MM.1S (cell line): ENCODE measurements around the gene NAPA.

ENCODE experiments used
- DNase-seq: peaks from one replicate; pipeline ENCODE4 v3.0.0-alpha.2; 2015
- H2AFZ ChIP-seq: fragments of 300-600 bp; sonication (generic); 2 replicates; pipeline ENCODE4 v1.6.0; 2016; ENCODE audit warnings: antibody characterized with exemption, low read length
- H3F3A ChIP-seq: fragments of 300-600 bp; sonication (generic); 2 replicates; pipeline ENCODE4 v1.6.1; 2016; ENCODE audit warnings: mild to moderate bottlenecking, antibody characterized with exemption, low read length, moderate library complexity, mixed read lengths; ENCODE audit not compliant: insufficient read depth
- H3K27ac ChIP-seq: fragments of 300-600 bp; sonication (generic); 2 replicates; pipeline ENCODE4 v1.5.1; 2016; ENCODE audit warnings: mild to moderate bottlenecking, low read length
- H3K27me3 ChIP-seq: fragments of 300-600 bp; sonication (generic); replicated peaks from 2 replicates; pipeline ENCODE4 v1.6.0; 2016; ENCODE audit warnings: low read length; ENCODE audit not compliant: insufficient read depth
- H3K36me3 ChIP-seq: fragments of 300-600 bp; sonication (generic); replicated peaks from 2 replicates; pipeline ENCODE4 v1.6.1; 2016; ENCODE audit warnings: mild to moderate bottlenecking, low read length, mixed read lengths; ENCODE audit not compliant: insufficient read depth
- H3K4me1 ChIP-seq: fragments of 300-600 bp; sonication (generic); 2 replicates; pipeline ENCODE4 v1.6.1; 2016; ENCODE audit warnings: low read length, mixed read lengths
- H3K4me2 ChIP-seq: fragments of 300-600 bp; sonication (generic); 2 replicates; pipeline ENCODE4 v1.6.0; 2016; ENCODE audit warnings: low read depth, low read length
- H3K4me3 ChIP-seq: fragments of 300-600 bp; sonication (generic); 2 replicates; pipeline ENCODE4 v1.5.1; 2016; ENCODE audit warnings: low read length, mixed read lengths
- H3K79me2 ChIP-seq: fragments of 300-600 bp; sonication (generic); 2 replicates; pipeline ENCODE4 v1.6.1; 2016; ENCODE audit warnings: mixed run types, low read length, mixed read lengths
- H3K9ac ChIP-seq: fragments of 300-600 bp; sonication (generic); 2 replicates; pipeline ENCODE4 v1.6.1; 2016; ENCODE audit warnings: low read length, mixed read lengths
- H3K9me2 ChIP-seq: fragments of 300-600 bp; sonication (generic); replicated peaks from 2 replicates; pipeline ENCODE4 v1.6.1; 2016; ENCODE audit warnings: mild to moderate bottlenecking, low read length, mixed read lengths; ENCODE audit not compliant: insufficient read depth
- H3K9me3 ChIP-seq: fragments of 300-600 bp; sonication (generic); replicated peaks from 2 replicates; pipeline ENCODE4 v1.6.1; 2016; ENCODE audit warnings: mild to moderate bottlenecking, low read length, mixed read lengths; ENCODE audit not compliant: insufficient read depth
- H4K20me1 ChIP-seq: fragments of 300-600 bp; sonication (generic); 2 replicates; pipeline ENCODE4 v1.6.1; 2016; ENCODE audit warnings: mild to moderate bottlenecking, low read length, moderate library complexity, mixed read lengths; ENCODE audit not compliant: insufficient read depth
- CTCF ChIP-seq: fragments of 300-600 bp; sonication (generic); IDR thresholded peaks from 2 replicates; pipeline ENCODE4 v1.5.1; 2016; ENCODE audit warnings: antibody characterized with exemption, low read length, mixed read lengths
- EZH2 ChIP-seq: fragments of 300-600 bp; sonication (generic); optimal IDR thresholded peaks from 2 replicates; pipeline ENCODE3; 2017; ENCODE audit warnings: low read depth, mild to moderate bottlenecking, antibody characterized with exemption, low read length, mixed read lengths
- EZH2phosphoT487 ChIP-seq: fragments of 300-600 bp; sonication (generic); IDR thresholded peaks from 2 replicates; pipeline ENCODE4 v1.6.1; 2018; ENCODE audit warnings: antibody characterized with exemption, low read length

NAPA gene

GRCh38 chr19:47499371-47499770 is 15.5 kb downstream of the NAPA start:
- Histone ChIP-seq H3K9me3 (no peaks in the 10 kb centered on the region), H3K9me2 (no peaks in the 10 kb centered on the region), H3K4me2 (no peak overlapping the region), H3K36me3 (no peaks in the 10 kb centered on the region), H3F3A (no peaks in the 10 kb centered on the region), H3K27me3 (no peaks in the 10 kb centered on the region), H4K20me1 (0 out of 2 replicates have a peak, but pooled peaks cover 6% of the 10 kb centered on the region), H2AFZ (no peak overlapping the region), H3K9ac (no peak overlapping the region), H3K79me2 (peaks cover 20% of the 10 kb centered on the region; the same call in 1 of the 2 replicates), H3K4me3 (no peak overlapping the region), H3K27ac (no peak overlapping the region), H3K4me1 (no peaks in the 10 kb centered on the region)
- no peak for DNase-seq
- TF ChIP-seq EZH2phosphoT487 (no peak), EZH2 (no peak), CTCF (no peak)

- no peak for DNase-seq
- Histone ChIP-seq H2AFZ (no peak overlapping the region), H3K9me2 (no peaks in the 10 kb centered on the region), H3F3A (no peaks in the 10 kb centered on the region), H3K4me1 (no peaks in the 10 kb centered on the region), H3K9me3 (no peaks in the 10 kb centered on the region), H3K4me3 (no peak overlapping the region), H4K20me1 (0 out of 2 replicates have a peak, but pooled peaks cover 6% of the 10 kb centered on the region), H3K36me3 (no peaks in the 10 kb centered on the region), H3K79me2 (peaks cover 14% of the 10 kb centered on the region; the same call in 1 of the 2 replicates), H3K9ac (no peak overlapping the region), H3K27me3 (no peaks in the 10 kb centered on the region), H3K4me2 (no peak overlapping the region), H3K27ac (no peak overlapping the region)
- no peak for TF ChIP-seq EZH2phosphoT487
- no peak for TF ChIP-seq CTCF
- TF ChIP-seq EZH2, result no peak
These were observed 16.3 kb downstream of the NAPA start for GRCh38 chr19:47498561-47498960.

- Histone ChIP-seq H3K36me3 (no peaks in the 10 kb centered on the region), H2AFZ (no peak overlapping the region), H3K9ac (no peak overlapping the region), H3K4me1 (no peaks in the 10 kb centered on the region), H3K9me3 (no peaks in the 10 kb centered on the region), H3F3A (no peaks in the 10 kb centered on the region), H3K79me2 (0 out of 2 replicates have a peak, but pooled peaks cover 10% of the 10 kb centered on the region), H3K9me2 (no peaks in the 10 kb centered on the region), H3K27ac (no peak overlapping the region), H3K4me2 (no peak overlapping the region), H4K20me1 (no peaks in the 10 kb centered on the region), H3K27me3 (no peaks in the 10 kb centered on the region), H3K4me3 (no peak overlapping the region)
- no peak for DNase-seq
- TF ChIP-seq CTCF (no peak), EZH2phosphoT487 (no peak), EZH2 (no peak)
These were observed 16.9 kb downstream of the NAPA start for GRCh38 chr19:47497821-47498520.
